HG03378 (cell line): ENCODE results near the gene ANKRD53.

Source experiments
- ATAC-seq: cut with Tn5 transposase; IDR thresholded peaks from one replicate; pipeline ENCODE4 v1.9.1; 2021; ENCODE audit warnings: mild to moderate bottlenecking, moderate library complexity; ENCODE audit not compliant: unreplicated experiment

Gene ANKRD53

DNA sequence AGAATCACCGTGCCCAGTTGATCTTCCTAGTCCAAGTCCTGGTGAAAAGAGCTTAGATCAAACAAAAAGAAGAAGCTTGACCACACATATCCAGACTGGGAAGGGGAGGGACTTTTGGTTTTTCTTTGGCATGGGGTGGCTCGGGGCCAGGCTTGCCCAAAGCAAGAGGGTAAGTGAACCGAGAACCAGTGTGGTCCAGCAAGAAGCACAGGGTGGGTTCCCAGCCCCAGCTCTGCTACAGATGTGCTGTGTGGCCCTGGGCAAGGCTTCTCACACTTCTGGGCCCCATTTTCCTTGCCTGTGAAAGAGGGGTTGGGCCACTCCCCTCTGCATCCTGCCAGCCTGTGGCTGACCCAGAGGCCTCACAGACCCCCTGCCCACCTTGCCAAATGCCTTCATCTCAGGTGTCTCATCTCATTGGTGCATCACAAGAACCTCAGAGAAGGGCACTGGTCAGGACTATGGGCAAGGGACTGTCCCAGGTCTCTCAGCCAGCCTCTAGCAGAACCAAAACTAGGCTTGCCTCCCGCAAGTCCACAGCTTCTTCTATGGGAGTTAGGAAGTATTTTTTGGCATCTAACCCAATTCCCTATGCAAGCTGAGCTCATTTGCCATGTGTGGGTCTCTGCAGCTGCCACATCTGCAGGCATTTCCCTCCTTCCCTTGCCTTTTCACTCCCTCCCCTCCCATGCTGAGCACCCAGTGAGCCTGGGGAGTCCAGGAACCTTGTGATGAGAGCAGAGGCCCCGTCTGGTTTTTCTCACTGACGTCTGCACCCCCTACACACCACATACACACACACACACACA is 35.8 kb upstream of the ANKRD53 start:
- no peak for ATAC-seq

DNA sequence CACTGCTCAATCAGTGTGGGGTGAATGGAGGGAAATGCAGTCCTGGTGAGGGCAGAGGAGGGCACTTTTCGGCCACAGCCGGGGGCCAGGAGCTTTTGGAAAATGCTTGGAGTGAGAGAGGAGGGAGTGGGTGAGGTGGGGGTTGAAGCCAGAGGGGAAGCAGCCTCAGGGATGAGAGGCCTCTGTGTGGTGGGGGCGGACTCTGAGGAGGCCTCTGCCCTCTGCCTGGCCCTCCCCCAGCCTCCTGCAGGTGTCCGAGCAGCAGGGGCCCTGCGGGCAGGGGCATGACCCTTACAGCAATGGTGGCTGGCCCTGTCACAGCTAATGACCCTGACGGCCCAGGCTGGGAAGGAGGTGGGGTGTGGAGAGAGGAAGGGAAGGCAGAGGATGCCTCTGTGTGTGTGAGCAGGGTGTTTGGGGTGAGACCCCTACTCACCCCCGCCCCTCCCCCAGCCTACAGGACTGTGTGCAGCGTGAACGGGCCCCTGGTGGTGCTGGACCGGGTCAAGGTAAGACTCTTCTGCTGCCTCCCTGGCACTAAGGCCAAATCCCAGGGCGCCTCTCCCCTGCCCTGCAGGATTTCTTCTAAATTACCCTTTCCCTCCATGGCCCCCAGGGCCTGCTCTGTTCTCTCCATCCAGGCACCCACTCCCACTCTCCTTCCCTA is 35.1 kb upstream of the ANKRD53 start:
- ATAC-seq = no peak

GRCh38 chr2:70944111-70944690 is 34.2 kb upstream of the ANKRD53 start:
- ATAC-seq = no peak

- no peak for ATAC-seq
Observed at GRCh38 chr2:70946832-70947442, 31.5 kb upstream of the ANKRD53 start.

DNA sequence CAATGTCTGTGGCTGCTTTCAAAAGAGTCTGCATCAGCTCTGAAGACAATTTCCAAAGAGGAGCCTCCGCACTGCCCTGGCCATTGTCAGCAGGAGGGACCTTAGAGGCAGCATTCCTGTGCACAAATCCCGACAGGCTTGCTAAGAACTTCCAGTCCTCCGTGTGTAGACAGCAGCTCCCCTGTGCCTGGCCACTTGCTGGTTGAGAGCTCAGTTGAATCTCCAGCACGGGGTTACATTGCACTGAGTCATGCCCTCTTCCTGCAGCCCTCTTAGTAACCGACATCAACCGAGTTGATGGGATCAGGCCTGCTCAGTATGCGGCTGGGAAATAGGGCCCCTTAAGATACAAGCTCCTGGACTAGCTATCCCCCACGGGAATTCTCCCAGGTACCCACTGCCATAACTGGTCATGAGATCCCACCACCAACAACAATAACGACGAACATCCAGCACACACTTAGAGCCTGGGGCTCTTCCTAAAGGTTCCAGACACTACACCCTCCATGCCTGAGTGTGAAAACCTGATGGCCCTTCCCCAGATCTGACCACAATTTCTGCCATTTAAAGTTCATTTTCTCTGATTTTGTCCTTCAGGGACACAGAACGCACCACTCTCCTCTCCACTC is 30.8 kb upstream of the ANKRD53 start:
- no peak for ATAC-seq

GRCh38 chr2:70948337-70949003 is 30.0 kb upstream of the ANKRD53 start:
- no peak for ATAC-seq

GRCh38 chr2:70949086-70949485 is 29.3 kb upstream of the ANKRD53 start:
- no peak for ATAC-seq

GRCh38 chr2:70954886-70955285 is 23.5 kb upstream of the ANKRD53 start:
- ATAC-seq = no peak

DNA sequence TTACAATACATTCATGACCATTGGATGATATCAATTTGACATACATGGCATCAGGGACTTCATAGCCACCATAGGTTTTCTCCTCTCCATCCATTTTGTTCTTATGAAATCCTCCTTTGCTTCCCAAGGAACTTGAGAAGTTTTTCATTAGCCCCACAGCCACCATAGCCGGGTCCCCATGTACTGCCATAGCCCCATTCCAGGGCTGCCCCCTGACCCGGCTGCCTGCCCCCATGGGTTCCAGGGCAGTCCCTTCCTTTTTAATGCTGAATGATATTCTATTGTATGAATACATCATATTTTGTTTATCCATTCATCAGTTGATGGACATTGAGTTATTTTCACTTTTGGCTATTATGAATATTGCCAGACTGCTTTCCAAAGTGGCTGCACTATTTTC is 22.3 kb upstream of the ANKRD53 start:
- ATAC-seq = no peak

DNA sequence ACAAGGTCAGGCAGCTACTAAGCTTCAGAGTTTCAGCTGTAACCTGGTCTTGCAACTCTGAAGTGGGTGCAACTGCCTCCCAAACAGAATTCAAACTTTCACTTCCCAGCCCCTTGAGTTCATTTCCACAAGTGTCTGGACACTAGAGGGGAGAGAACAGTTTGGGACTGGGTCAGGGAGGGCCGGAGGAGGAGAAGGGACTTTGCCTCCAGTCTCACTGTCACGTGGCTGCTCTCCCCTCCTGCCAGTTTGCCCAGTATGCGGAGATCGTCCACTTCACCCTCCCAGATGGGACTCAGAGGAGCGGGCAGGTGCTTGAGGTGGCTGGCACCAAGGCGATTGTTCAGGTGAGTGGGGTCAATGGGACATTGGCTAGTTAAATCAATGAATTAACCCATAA is 20.6 kb upstream of the ANKRD53 start:
- no peak for ATAC-seq

DNA sequence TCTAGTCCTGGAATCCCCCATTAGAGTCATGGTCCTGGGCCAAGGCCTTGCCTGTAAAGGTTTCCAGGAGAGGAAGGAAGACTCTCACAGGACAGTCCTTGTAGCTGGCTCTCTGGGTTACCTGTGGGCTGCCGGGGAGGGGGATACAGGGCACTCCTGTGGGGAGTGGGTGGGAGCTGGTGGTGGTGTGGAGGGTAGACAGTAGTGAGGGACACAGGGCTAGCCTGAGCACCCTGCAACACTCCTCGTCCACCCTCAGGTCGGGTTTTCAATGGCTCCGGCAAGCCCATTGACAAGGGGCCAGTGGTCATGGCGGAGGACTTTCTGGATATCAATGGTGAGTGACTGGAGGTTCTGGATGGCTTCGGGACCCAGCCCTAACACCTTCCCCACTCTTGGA is 19.7 kb upstream of the ANKRD53 start:
- no peak for ATAC-seq

DNA sequence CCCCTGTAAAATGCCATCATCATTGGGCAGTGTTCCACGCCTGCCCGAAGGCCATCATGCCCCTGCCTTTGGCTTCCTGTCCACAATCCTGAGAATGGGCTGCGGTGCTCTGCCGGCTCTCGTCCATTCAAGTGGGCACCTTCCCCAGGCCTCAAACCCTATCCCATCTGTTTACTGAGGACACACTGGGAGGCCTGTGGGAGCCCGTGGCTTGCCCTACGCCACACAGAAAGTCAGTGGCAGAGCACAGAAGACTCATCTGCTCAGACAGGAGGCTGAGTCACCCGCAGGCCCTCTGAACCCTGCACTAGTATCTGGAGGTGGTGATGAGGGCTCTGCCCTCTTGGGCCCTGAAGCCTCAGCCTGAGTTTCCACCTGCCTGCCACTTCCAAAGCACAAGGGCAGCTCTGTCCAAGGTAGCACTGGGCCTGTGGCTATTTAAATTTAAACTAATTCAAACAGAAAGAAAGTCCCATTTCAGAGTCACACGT is 19.1 kb upstream of the ANKRD53 start:
- ATAC-seq = no peak

DNA sequence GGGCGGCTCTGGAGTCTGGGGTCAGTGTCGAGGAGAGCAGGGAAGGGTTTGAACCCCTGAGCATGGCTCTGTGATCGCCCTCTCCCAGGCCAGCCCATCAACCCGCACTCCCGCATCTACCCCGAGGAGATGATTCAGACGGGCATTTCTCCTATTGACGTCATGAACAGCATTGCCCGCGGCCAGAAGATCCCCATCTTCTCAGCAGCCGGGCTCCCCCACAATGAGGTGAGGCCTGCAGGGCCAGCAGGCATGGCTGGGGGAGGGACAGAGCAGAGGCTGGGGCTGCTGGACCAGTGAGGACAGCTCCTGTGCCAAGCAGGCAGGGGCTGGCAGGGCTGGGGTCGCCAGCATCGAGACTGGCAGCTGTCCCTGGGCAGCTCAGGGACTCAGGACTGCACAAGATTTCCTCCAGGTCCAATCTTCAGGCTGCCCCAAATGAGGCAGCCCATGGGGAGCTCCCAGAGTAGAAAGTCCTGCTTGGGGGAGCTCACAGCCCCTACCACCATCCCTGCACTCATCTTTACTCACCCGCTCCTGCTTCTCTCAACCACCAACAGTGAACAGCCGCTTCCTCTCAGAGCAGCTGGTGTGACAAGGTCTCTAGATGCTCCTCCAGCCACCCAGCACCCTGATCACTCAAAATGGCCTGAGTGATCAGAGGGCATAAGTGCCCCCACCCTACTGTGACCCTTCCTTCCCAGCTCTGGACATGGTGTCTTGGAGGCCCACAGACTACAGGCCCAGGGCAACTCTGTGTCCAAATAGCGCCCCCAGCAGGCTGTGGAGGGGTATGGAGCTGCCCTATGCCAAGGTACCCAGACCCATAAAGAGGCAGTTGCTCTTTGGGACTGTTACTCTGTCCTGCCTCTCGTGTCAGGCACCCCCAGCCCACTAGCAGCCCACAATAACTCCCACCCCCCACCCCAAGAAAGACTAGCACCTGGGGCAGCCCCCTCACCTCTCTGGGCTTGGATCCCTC is 18.3 kb upstream of the ANKRD53 start:
- ATAC-seq = no peak

- ATAC-seq = no peak
Observed at GRCh38 chr2:70960833-70961647, 17.4 kb upstream of the ANKRD53 start.

DNA sequence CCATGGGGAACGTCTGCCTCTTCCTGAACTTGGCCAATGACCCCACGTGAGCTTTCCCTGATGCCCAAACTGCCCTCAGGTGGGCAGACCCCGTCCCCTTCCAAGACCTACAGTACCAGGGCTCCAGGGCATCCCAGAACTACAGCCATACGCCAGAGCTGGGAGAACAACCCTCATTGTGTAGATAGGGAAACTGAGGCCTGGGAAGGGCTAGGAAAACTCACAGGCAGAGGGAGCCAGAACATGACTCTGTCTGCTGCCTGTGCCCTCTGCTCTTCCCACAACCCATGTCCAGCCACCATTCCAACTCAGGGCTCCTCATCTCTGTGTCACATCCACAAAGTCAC is 16.8 kb upstream of the ANKRD53 start:
- no peak for ATAC-seq

DNA sequence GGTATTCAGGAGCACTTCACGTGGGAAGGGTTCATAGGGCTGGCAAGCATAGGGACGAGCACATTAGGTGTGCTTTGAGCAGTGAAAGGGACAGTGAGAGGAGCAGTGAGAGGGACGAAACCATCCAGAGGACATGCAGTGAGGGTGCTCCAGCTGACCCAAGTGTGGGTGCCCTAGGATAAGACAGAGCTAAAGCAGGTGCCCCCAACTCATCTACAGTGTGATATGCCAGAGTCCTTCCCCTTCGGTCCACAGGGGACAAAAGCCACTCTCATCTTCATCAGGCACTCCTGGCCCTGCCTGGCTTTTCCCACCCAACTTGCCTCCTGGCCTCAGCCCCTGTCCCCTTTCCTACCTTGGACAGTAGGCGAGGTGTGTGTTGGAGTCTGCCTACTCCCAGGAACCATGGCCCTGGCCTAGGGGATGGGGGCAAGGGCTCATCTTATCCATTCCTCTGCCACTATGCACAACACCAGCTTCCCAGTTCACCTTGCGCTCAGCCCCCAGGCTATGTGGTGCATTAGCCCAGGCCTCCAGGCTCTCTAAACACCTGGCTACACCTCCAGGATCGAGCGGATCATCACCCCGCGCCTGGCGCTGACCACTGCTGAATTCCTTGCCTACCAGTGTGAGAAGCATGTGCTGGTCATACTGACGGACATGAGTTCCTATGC is 16.1 kb upstream of the ANKRD53 start:
- no peak for ATAC-seq

DNA sequence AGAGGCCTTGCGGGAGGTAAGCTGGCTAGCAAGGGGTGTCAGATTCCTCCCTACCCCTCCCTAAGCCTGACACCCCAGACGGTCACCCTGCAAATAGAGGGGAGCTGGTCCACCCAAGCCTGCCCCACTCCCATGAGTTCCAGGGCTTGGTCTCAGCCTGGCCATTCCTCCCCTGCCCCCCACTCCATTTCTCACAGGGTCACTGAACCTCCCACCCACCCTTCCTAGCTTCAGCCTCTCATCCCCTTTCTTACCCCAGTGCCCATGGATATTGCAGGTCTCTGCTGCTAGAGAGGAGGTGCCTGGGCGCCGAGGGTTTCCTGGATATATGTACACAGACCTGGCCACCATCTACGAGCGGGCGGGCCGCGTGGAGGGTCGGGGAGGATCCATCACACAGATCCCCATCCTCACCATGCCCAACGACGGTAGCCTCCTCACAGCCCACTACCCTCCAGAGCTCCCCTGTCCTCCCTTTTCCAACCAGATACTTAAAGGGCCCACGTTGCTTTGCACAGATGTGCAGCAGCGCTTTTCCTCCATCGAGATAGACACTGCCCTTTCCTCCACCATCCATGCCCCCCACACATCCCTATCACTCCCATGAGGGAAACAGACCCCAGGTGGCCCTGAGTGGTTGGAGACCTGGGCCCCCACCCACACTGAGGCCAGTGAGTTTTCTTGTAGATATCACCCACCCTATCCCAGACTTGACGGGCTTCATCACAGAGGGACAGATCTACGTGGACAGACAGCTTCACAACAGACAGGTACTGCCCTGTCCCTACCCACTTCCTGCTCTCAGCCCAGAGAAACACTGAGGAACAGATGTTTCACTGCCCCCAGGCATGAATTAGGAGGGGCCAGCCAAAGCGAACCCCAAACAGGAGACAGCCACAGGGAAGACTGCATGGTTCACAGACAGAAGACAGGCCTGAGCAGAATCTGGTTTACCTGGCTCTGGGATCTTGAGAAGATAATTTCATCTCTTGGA is 15.2 kb upstream of the ANKRD53 start:
- ATAC-seq = no peak
